ENCODE measurements around the gene FAM43A. TPM values are rescaled to one million over a fixed set of nuclear protein-coding genes. Genes with fewer than 3 reads are reported as not detected.
A peak's percentile ranks its signal among the peaks of the same experiment; 100 is the strongest.

Gene FAM43A
- polyA plus RNA-seq, 1 experiment: 14.6 TPM

DNA sequence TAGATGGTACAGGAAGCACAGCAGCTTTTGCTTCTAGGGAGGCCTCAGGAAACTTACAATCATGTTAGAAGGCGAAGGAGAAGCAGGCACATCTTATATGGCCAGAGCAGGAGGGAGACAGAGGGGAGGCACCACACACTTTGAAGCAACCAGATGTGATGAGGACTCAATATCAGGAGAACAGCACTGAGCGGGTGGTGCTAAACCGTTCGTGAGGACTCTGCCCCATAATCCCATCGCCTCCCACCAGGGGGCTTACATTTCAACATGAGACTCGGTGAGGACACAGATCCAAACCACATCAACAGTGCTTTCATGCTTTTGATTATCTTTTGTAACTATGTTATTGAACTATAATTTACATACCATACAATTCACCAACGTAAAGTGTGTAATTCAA lies 44.9 kb upstream of the FAM43A start:
- H3K27me3 ChIP-seq (ENCODE audit: control insufficient read depth, insufficient read depth, low read length): no peaks in the 10 kb centered on the region
- DNase-seq (ENCODE audit: low read depth): no peak

DNA sequence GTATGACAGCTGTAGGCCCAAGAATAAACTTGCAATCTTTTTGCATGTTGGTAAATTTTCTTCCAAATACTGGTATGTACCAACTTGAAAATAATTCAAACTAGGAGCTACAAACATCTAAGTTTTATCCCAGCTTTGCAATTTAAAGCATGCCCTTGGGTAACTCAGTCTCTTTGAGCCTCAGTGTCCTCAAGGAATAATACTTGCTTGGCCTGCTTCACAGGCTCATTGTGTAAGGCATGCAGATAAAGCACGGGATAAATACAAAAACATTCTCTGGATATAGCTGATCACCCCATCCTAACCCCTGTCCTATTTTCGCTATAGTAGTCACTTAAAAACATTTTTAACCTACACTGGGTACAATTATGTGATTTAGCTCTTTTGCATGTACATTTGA lies 42.9 kb upstream of the FAM43A start:
- POLR2A ChIA-PET: no interaction called here
- peaks cover 8% of the 10 kb centered on the region for H3K36me3 ChIP-seq (ENCODE audit: control insufficient read depth, insufficient read depth, low read length)
- no peak for DNase-seq (ENCODE audit: low read depth)
- TF ChIP-seq, protein P1, sequence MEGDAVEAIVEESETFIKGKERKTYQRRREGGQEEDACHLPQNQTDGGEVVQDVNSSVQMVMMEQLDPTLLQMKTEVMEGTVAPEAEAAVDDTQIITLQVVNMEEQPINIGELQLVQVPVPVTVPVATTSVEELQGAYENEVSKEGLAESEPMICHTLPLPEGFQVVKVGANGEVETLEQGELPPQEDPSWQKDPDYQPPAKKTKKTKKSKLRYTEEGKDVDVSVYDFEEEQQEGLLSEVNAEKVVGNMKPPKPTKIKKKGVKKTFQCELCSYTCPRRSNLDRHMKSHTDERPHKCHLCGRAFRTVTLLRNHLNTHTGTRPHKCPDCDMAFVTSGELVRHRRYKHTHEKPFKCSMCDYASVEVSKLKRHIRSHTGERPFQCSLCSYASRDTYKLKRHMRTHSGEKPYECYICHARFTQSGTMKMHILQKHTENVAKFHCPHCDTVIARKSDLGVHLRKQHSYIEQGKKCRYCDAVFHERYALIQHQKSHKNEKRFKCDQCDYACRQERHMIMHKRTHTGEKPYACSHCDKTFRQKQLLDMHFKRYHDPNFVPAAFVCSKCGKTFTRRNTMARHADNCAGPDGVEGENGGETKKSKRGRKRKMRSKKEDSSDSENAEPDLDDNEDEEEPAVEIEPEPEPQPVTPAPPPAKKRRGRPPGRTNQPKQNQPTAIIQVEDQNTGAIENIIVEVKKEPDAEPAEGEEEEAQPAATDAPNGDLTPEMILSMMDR (IDR thresholded peaks at IDR 0.05; ENCODE audit: insufficient read depth, low read depth, low read length): no peak
- no peak overlapping the region for H3K4me3 ChIP-seq (ENCODE audit: low read depth, low read length)
- no peaks in the 10 kb centered on the region for H3K27me3 ChIP-seq (ENCODE audit: control insufficient read depth, insufficient read depth, low read length)
- CTCF ChIA-PET: interaction anchor here (1.0 to 1.2 kb wide), 2 partner anchors 9 to 29 kb away, joined by 3 to 5 read pairs; partner anchors contain the start of genes LSG1 and TMEM44

More for the DNA sequence above, 44.9 kb upstream of the FAM43A start:
- H3K4me3 ChIP-seq (ENCODE audit: low read depth, low read length): no peak overlapping the region
- ChIA-PET POLR2A (interaction anchor here (0.6 kb wide), 1 partner anchor 570 kb away, joined by 3 read pairs; no protein-coding TSS in a partner anchor), CTCF (interaction anchor here (0.9 kb wide), 1 partner anchor 30 kb away, joined by 4 read pairs; the partner anchor contains the start of gene LSG1)
- H3K36me3 ChIP-seq (ENCODE audit: control insufficient read depth, insufficient read depth, low read length): peaks cover 8% of the 10 kb centered on the region
- TF ChIP-seq, protein P1 (IDR thresholded peaks at IDR 0.05; ENCODE audit: insufficient read depth, low read depth, low read length): peak; percentile 34

DNA sequence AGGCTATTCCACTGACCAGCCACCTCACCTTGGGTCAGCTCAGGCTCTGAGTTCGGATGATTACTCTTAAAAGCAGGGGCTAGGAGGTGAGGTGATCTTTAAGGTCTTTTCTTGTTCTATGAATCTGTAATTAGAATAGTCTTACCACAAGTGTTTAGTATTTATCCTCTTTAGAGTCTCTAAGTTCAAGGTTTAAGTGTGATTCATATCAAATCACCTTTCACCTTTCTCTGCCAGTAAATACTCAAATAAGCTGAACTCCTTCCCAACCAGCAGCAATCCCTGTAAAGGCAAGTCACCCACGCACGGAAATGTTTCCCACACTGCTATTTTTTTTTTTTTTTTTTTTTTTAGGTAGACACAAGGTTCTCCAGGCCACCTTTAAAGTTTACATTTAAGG lies 37.9 kb upstream of the FAM43A start:
- POLR2A ChIA-PET: no interaction called here
- Histone ChIP-seq H3K36me3 (ENCODE audit: control insufficient read depth, insufficient read depth, low read length) (peaks cover 16% of the 10 kb centered on the region), H3K27me3 (ENCODE audit: control insufficient read depth, insufficient read depth, low read length) (no peaks in the 10 kb centered on the region), H3K4me3 (ENCODE audit: low read depth, low read length) (no peak overlapping the region)
- DNase-seq (ENCODE audit: low read depth): no peak
- CTCF ChIA-PET: interaction anchor here (1.1 to 1.7 kb wide), 2 partner anchors 53 to 170 kb away, joined by 3 read pairs; no protein-coding TSS in a partner anchor
- TF ChIP-seq, protein P1 (IDR thresholded peaks at IDR 0.05; ENCODE audit: insufficient read depth, low read depth, low read length): no peak

DNA sequence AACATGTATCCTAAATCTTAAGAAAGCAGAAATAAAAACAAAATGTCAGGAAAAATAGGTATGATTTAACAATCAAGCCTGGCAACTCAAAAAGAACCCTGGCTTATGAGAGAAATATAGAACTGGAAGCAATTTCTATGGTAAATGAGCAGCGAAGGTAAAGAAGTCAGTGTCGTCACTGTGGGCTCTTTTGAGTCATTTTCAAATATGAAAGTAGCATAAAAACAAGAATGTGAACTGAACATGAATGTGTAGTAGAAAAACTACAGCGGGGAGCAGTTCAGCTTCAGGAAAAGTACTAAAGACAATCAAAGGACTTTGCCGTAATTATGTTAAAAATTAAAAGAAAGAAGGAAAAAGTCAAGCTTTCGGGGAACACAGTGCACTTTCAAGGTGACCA lies 31.2 kb upstream of the FAM43A start:
- Histone ChIP-seq H3K4me3 (ENCODE audit: low read depth, low read length) (no peak overlapping the region), H3K36me3 (ENCODE audit: control insufficient read depth, insufficient read depth, low read length) (peaks cover 8% of the 10 kb centered on the region), H3K27me3 (ENCODE audit: control insufficient read depth, insufficient read depth, low read length) (no peaks in the 10 kb centered on the region)
- DNase-seq (ENCODE audit: low read depth): no peak
- ChIA-PET CTCF (interaction anchor here (0.7 kb wide), 1 partner anchor 28 kb away, joined by 3 read pairs; no protein-coding TSS in a partner anchor), POLR2A (no interaction called here)
- TF ChIP-seq, protein P1 (IDR thresholded peaks at IDR 0.05; ENCODE audit: insufficient read depth, low read depth, low read length): no peak

DNA sequence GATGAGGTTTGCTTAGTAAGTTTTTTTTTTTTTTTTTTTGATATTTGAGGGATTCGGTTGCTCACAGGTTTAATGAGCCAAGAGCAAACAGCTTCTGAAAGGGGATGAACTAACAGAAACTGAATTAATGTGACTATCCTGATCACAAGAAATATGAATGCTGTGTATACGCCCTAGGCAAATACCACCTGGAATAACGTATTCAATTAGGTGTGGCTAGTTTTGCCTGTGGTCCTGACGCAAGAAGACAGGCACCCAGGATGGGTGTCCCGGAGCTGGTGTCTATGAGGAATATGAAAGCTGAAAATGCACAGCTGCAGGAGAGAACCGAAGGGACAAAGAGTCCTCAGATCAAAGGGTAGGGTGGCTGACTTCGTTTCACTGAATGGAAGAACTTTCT lies 28.2 kb upstream of the FAM43A start:
- ChIA-PET POLR2A (interaction anchor here (0.6 kb wide), 1 partner anchor 15 kb away, joined by 5 read pairs; the partner anchor contains the start of gene LSG1), CTCF (interaction anchor here (0.8 to 1.0 kb wide), 2 partner anchors 11 to 32 kb away, joined by 3 to 4 read pairs; no protein-coding TSS in a partner anchor)
- no peak for DNase-seq (ENCODE audit: low read depth)
- TF ChIP-seq, protein P1 (IDR thresholded peaks at IDR 0.05; ENCODE audit: insufficient read depth, low read depth, low read length): no peak
- no peaks in the 10 kb centered on the region for H3K27me3 ChIP-seq (ENCODE audit: control insufficient read depth, insufficient read depth, low read length)
- H3K36me3 ChIP-seq (ENCODE audit: control insufficient read depth, insufficient read depth, low read length): peaks cover 4% of the 10 kb centered on the region
- no peak overlapping the region for H3K4me3 ChIP-seq (ENCODE audit: low read depth, low read length)

All from BJ (cell line).